ENCODE data around the gene TMEM236. TPM values are rescaled to one million over a fixed set of nuclear protein-coding genes. Genes with fewer than 3 reads are reported as not detected.

The TMEM236 gene
- total and polyA plus RNA-seq, 3 experiments from 2014 or later: 0.09 to 0.11 TPM; not detected in 1

DNA sequence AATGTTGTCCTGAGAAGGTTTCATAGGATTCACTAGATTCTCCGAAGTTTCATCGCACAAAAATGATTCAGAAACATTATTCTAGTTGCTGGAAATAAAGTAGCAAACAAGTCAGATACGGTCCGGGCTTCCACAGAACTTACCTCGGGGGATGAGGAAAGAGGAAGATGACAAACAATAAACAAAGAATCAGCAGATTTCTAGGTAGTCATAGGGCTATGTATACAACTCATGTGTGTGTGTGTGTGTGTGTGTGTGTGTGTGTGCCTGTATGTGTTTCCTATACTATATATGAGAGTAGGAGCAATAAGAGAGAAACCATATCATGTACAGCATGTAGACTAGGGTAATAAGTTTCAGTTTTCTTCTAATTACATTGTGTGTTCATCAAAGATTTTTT, 16.5 kb downstream of the TMEM236 start:
- POLR2A ChIA-PET: no interaction called here
- CTCF ChIA-PET: no interaction called here
- no peak for DNase-seq
- Histone ChIP-seq H3K4me1 (ENCODE audit: insufficient read depth, low read length) (no peaks in the 10 kb centered on the region), H3K9me3 (ENCODE audit: low read length) (no peaks in the 10 kb centered on the region), H3K36me3 (ENCODE audit: insufficient read depth, low read length) (no peaks in the 10 kb centered on the region), H3K27me3 (ENCODE audit: insufficient read depth, low read length, poor library complexity, severe bottlenecking) (no peaks in the 10 kb centered on the region), H3K4me3 (ENCODE audit: low read length) (no peak overlapping the region), H3K27ac (ENCODE audit: low read depth, low read length) (no peak overlapping the region)
- Mint-ChIP-seq H3K36me3 (no peaks in the 10 kb centered on the region), H3K4me1 (no peaks in the 10 kb centered on the region), H3K27me3 (peaks cover 4 to 5% of the 10 kb centered on the region in 2 donors), H3K27ac (no peak overlapping the region), H3K4me3 (no peak overlapping the region), H3K9me3 (peaks cover 0 to under 1% (median 0%) of the 10 kb centered on the region in 5 donors)

- Mint-ChIP-seq H3K27me3 (peaks cover 4 to 5% of the 10 kb centered on the region in 2 donors), H3K36me3 (no peaks in the 10 kb centered on the region), H3K4me1 (no peaks in the 10 kb centered on the region), H3K4me3 (no peak overlapping the region), H3K27ac (no peak overlapping the region), H3K9me3 (no peaks in the 10 kb centered on the region)
- Histone ChIP-seq H3K4me1 (ENCODE audit: insufficient read depth, low read length) (no peaks in the 10 kb centered on the region), H3K4me3 (ENCODE audit: low read length) (no peak overlapping the region), H3K27me3 (ENCODE audit: insufficient read depth, low read length, poor library complexity, severe bottlenecking) (no peaks in the 10 kb centered on the region), H3K9me3 (ENCODE audit: low read length) (no peaks in the 10 kb centered on the region), H3K27ac (ENCODE audit: low read depth, low read length) (no peak overlapping the region), H3K36me3 (ENCODE audit: insufficient read depth, low read length) (no peaks in the 10 kb centered on the region)
- ChIA-PET POLR2A (no interaction called here), CTCF (no interaction called here)
- DNase-seq: no peak
These were observed 17.0 kb downstream of the TMEM236 start for GRCh38 chr10:17768957-17769356.

GRCh38 chr10:17771017-17771416, 19.0 kb downstream of the TMEM236 start:
- Histone ChIP-seq H3K27me3 (ENCODE audit: insufficient read depth, low read length, poor library complexity, severe bottlenecking) (no peaks in the 10 kb centered on the region), H3K9me3 (ENCODE audit: low read length) (no peaks in the 10 kb centered on the region), H3K27ac (ENCODE audit: low read depth, low read length) (no peak overlapping the region), H3K4me3 (ENCODE audit: low read length) (no peak overlapping the region), H3K4me1 (ENCODE audit: insufficient read depth, low read length) (no peaks in the 10 kb centered on the region), H3K36me3 (ENCODE audit: insufficient read depth, low read length) (no peaks in the 10 kb centered on the region)
- Mint-ChIP-seq H3K9me3 (no peaks in the 10 kb centered on the region), H3K36me3 (no peaks in the 10 kb centered on the region), H3K4me1 (no peaks in the 10 kb centered on the region), H3K4me3 (no peak overlapping the region), H3K27ac (no peak overlapping the region), H3K27me3 (peaks cover 4 to 5% of the 10 kb centered on the region in 2 donors)
- CTCF ChIA-PET: no interaction called here
- no peak for DNase-seq
- POLR2A ChIA-PET: no interaction called here

GRCh38 chr10:17779784-17780183, 27.8 kb downstream of the TMEM236 start:
- CTCF ChIA-PET: no interaction called here
- Histone ChIP-seq H3K27me3 (ENCODE audit: insufficient read depth, low read length, poor library complexity, severe bottlenecking) (no peaks in the 10 kb centered on the region), H3K27ac (ENCODE audit: low read depth, low read length) (no peak overlapping the region), H3K36me3 (ENCODE audit: insufficient read depth, low read length) (no peaks in the 10 kb centered on the region), H3K4me3 (ENCODE audit: low read length) (no peak overlapping the region), H3K9me3 (ENCODE audit: low read length) (no peaks in the 10 kb centered on the region), H3K4me1 (ENCODE audit: insufficient read depth, low read length) (no peaks in the 10 kb centered on the region)
- DNase-seq: no peak
- H3K27me3 Mint-ChIP-seq: peaks cover 0 to 5% of the 10 kb centered on the region in 2 donors
- H3K4me1 Mint-ChIP-seq: no peaks in the 10 kb centered on the region
- POLR2A ChIA-PET: no interaction called here
- no peaks in the 10 kb centered on the region for H3K9me3 Mint-ChIP-seq
- peaks cover 0 to 2% (median 0%) of the 10 kb centered on the region in 3 donors for H3K36me3 Mint-ChIP-seq
- H3K4me3 Mint-ChIP-seq: no peak overlapping the region
- H3K27ac Mint-ChIP-seq: no peak overlapping the region

DNA sequence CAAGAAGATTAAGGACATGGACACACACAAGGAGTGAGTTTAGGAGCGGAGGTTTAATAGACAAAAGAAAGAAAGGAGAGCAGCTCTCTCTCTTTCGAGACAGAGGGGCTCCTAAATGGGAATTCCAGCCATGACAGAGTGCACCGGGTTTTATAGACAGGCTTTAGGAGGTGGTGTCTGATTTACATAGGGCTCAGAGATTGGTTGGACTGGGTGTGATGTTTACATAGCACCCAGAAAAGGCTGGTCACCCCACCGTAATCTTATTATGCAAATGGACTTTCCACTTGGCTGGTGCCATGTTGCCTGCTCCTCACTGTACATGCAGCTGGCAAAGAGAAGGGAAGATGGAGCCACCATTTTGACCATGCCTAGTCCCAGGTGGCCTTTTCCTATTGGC, 28.7 kb downstream of the TMEM236 start:
- H3K4me1 Mint-ChIP-seq: no peaks in the 10 kb centered on the region
- CTCF ChIA-PET: no interaction called here
- DNase-seq: no peak
- no peaks in the 10 kb centered on the region for H3K9me3 Mint-ChIP-seq
- Histone ChIP-seq H3K27me3 (ENCODE audit: insufficient read depth, low read length, poor library complexity, severe bottlenecking) (no peaks in the 10 kb centered on the region), H3K9me3 (ENCODE audit: low read length) (no peaks in the 10 kb centered on the region), H3K27ac (ENCODE audit: low read depth, low read length) (no peak overlapping the region), H3K4me1 (ENCODE audit: insufficient read depth, low read length) (no peaks in the 10 kb centered on the region), H3K36me3 (ENCODE audit: insufficient read depth, low read length) (no peaks in the 10 kb centered on the region), H3K4me3 (ENCODE audit: low read length) (no peak overlapping the region)
- no peak overlapping the region for H3K27ac Mint-ChIP-seq
- peaks cover 0 to 3% of the 10 kb centered on the region in 2 donors for H3K27me3 Mint-ChIP-seq
- POLR2A ChIA-PET: no interaction called here
- peaks cover 0 to 2% (median 0%) of the 10 kb centered on the region in 3 donors for H3K36me3 Mint-ChIP-seq
- H3K4me3 Mint-ChIP-seq: no peak overlapping the region

DNA sequence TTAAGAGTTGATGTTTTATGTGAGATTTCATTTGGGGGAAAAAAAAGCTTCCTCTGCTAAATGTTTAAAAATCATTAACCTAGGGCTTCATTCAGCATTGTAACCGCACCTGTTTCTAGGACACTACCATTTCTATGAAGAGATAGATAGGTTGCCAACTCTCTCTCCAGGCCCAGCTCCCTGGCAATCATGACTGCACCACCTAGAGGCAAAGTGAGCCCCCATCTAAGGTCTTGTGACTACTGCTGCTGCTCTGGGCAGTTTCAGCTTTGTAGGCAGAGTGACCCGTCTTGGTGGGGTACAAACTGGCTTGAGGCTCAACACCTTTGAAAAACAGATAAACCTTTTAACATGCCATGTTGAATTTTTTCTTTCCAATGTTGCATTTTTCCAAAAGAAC, 29.9 kb downstream of the TMEM236 start:
- peaks cover 0 to 3% of the 10 kb centered on the region in 2 donors for H3K27me3 Mint-ChIP-seq

DNA sequence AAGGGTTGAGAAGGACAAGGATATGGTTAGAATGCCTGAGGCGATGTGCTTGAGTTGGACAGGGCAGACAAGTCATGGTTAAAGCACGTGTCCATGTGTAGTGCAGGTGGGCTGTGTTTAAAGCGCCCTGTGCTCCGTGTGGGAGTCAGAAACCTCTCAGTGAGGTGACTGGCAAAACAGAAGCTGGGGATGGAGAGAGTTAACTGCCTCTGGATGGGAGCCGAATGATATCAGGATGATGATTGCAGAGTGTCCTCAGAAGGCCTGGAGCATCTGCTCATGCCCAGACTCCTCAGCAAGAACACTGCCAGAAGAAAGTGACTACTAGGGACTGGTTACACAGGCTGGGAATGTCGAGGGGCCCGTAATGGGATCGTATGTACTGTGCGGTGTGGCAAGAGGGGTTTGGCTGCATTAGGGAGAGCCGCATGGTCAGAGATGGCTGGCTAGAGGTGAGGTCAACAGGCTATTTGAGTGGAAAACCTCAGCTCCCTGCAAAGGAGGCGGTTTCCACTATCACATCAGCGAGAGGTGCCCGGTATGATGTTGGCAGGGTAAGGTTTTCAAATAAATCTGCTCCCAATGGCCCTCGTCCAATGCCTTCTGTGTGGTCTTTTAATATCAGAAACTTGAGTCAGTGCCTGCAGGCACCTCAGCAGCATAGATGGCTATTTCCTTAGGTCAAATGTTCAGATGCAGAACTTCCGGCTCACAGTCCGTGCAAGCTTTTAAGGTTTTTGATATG, 31.1 kb downstream of the TMEM236 start:
- H3K9me3 Mint-ChIP-seq: no peaks in the 10 kb centered on the region
- ChIA-PET POLR2A (no interaction called here), CTCF (no interaction called here)
- H3K27me3 Mint-ChIP-seq: peaks cover 0 to 4% of the 10 kb centered on the region in 2 donors
- H3K27me3 ChIP-seq (ENCODE audit: insufficient read depth, low read length, poor library complexity, severe bottlenecking): no peaks in the 10 kb centered on the region
- H3K36me3 ChIP-seq (ENCODE audit: insufficient read depth, low read length): no peaks in the 10 kb centered on the region
- no peaks in the 10 kb centered on the region for H3K4me1 Mint-ChIP-seq
- no peak for DNase-seq
- H3K27ac Mint-ChIP-seq: no peak overlapping the region
- H3K4me1 ChIP-seq (ENCODE audit: insufficient read depth, low read length): no peaks in the 10 kb centered on the region
- H3K4me3 Mint-ChIP-seq: no peak overlapping the region
- no peak overlapping the region for H3K27ac ChIP-seq (ENCODE audit: low read depth, low read length)
- H3K4me3 ChIP-seq (ENCODE audit: low read length): no peak overlapping the region
- peaks cover 0 to 2% (median 0%) of the 10 kb centered on the region in 3 donors for H3K36me3 Mint-ChIP-seq
- no peaks in the 10 kb centered on the region for H3K9me3 ChIP-seq (ENCODE audit: low read length)

More for the DNA sequence above, 29.9 kb downstream of the TMEM236 start:
- no peak for DNase-seq
- H3K27ac Mint-ChIP-seq: no peak overlapping the region
- peaks cover 0 to 2% (median 0%) of the 10 kb centered on the region in 3 donors for H3K36me3 Mint-ChIP-seq
- no peaks in the 10 kb centered on the region for H3K9me3 ChIP-seq (ENCODE audit: low read length)
- H3K9me3 Mint-ChIP-seq: no peaks in the 10 kb centered on the region
- H3K27ac ChIP-seq (ENCODE audit: low read depth, low read length): no peak overlapping the region
- H3K36me3 ChIP-seq (ENCODE audit: insufficient read depth, low read length): no peaks in the 10 kb centered on the region
- H3K4me3 Mint-ChIP-seq: no peak overlapping the region
- ChIA-PET POLR2A (no interaction called here), CTCF (no interaction called here)
- H3K4me1 Mint-ChIP-seq: no peaks in the 10 kb centered on the region
- H3K27me3 ChIP-seq (ENCODE audit: insufficient read depth, low read length, poor library complexity, severe bottlenecking): no peaks in the 10 kb centered on the region
- H3K4me3 ChIP-seq (ENCODE audit: low read length): no peak overlapping the region
- H3K4me1 ChIP-seq (ENCODE audit: insufficient read depth, low read length): no peaks in the 10 kb centered on the region

- Mint-ChIP-seq H3K36me3 (peaks cover 0 to 2% (median 0%) of the 10 kb centered on the region in 3 donors), H3K27ac (no peak overlapping the region), H3K4me1 (no peaks in the 10 kb centered on the region), H3K4me3 (no peak overlapping the region), H3K27me3 (peaks cover 1 to 2% of the 10 kb centered on the region in 2 donors), H3K9me3 (no peaks in the 10 kb centered on the region)
- ChIA-PET CTCF (no interaction called here), POLR2A (no interaction called here)
- Histone ChIP-seq H3K4me3 (ENCODE audit: low read length) (no peak overlapping the region), H3K27ac (ENCODE audit: low read depth, low read length) (no peak overlapping the region), H3K4me1 (ENCODE audit: insufficient read depth, low read length) (no peaks in the 10 kb centered on the region), H3K9me3 (ENCODE audit: low read length) (no peaks in the 10 kb centered on the region), H3K36me3 (ENCODE audit: insufficient read depth, low read length) (no peaks in the 10 kb centered on the region), H3K27me3 (ENCODE audit: insufficient read depth, low read length, poor library complexity, severe bottlenecking) (no peaks in the 10 kb centered on the region)
- no peak for DNase-seq
These were observed 31.8 kb downstream of the TMEM236 start for GRCh38 chr10:17783751-17784150.

Measured in CD8-positive, alpha-beta memory T cell (primary cell).